SW 1271 (cell line): ENCODE measurements around the gene SOX4.

Experiments
- DNase-seq, 2 experiments: peaks; one replicate each; lab custom pipeline; 2025; lab: John Stamatoyannopoulos, UW

SOX4 gene

GRCh38 chr6:21613809-21614208 lies 20.3 kb downstream of the SOX4 start:
- no peak for DNase-seq

GRCh38 chr6:21614226-21614625 lies 20.7 kb downstream of the SOX4 start:
- DNase-seq, result no peak

- DNase-seq, result no peak
Measured at GRCh38 chr6:21615504-21615903, 22.0 kb downstream of the SOX4 start.

GRCh38 chr6:21616005-21616404 lies 22.5 kb downstream of the SOX4 start:
- no peak for DNase-seq

GRCh38 chr6:21625642-21626041 lies 32.1 kb downstream of the SOX4 start:
- no peak for DNase-seq

GRCh38 chr6:21626756-21627155 lies 33.2 kb downstream of the SOX4 start:
- DNase-seq, result no peak

GRCh38 chr6:21628160-21628559 lies 34.6 kb downstream of the SOX4 start:
- no peak for DNase-seq

- DNase-seq, result no peak
Measured at GRCh38 chr6:21633511-21634109, 40.1 kb downstream of the SOX4 start.

- DNase-seq, result peak; percentile 67 to 84
Measured at GRCh38 chr6:21634582-21634981, 41.0 kb downstream of the SOX4 start.

- no peak for DNase-seq
Measured at GRCh38 chr6:21636876-21637275, 43.3 kb downstream of the SOX4 start.

- no peak for DNase-seq
Measured at GRCh38 chr6:21639316-21639715, 45.8 kb downstream of the SOX4 start.
